Stimulated activated naive CD4-positive, alpha-beta T cell (primary cell): ENCODE data around the gene IRF2BP2.
"Not testable (repeated sequence)": the region's sequence is repeated elsewhere in the genome, so short reads cannot be mapped to it uniquely, and the experiment has no call there.

Experiments used
- DNase-seq, 6 experiments: peaks; one replicate each; lab custom pipeline; 2025; lab: John Stamatoyannopoulos, UW

IRF2BP2 gene

DNA sequence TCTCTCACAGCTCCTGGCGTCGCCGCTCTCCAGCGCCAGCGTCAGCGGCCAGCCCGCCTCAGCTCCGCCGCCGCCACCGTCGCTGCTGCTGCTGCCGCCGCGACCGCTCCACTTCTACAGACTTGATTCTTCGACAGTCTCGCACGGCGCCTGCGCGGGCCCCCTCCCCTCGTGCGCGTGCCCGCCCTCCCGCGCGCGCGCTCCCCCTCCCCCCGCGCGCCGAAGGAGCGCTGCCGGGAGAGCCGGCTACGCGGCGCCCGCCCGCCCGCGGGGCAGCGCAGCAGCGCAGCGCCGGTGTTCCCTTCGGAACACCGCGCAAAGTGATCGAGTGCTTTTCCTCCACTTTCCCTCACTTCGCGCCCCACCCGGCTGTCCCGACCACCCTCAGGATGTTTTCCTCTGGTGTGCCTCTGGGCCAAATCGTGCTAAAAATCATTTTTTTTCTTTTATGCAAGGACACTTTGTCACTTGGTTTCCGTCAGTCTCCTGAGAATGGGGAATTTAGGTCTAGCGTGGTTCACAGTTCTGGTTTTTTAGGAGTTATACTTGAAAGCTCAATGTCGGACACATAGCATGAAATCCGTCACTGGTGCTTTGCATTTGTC, at the start of gene IRF2BP2:
Gene IRF2BP2 (minus strand): TSS at position 118 of the 605 bp plus-strand sequence. CDS start 684 bp downstream, outside the sequence.
- peak; percentile 76 to 94 (median 82) for DNase-seq

DNA sequence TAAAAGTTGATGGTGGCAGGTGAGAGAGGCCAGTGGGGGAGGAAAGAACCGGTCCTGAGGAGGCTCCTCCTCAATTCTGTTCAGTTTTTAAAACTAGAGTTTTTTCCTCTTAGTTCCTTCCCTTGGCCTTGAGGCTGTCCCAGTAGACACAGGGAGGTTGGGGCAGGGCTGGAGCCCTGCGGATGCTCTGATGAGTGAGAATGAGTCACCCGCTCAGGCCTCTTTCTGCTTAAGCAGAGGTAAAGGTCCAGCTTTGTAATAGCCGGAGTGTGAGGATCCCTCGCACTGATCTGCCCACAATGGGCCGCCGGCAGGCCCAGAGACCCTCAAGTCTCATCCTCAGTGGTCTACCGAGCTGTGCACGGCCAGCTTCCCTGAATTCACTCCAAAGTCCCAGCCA, 49.6 kb upstream of the IRF2BP2 start:
- DNase-seq = no peak

DNA sequence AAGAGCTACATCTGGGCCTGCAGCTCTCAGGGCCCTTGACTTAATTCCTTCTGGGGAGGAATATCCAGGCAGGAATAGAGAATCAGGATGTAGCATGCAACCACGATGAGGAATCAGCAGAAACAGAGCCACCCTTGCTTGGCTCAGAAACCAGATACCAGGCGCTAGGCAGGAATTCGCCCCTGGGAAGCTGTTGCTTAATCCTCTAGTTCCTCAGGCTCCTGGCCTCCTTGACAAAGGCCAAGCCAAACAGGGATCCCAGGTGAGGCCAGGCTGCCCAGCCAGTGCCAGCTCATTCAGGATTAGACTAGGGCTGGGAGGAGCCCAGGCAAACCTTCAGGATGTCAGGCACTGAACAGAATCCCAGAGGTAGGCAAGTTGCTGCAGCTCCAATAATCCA, 48.2 kb upstream of the IRF2BP2 start:
- no peak for DNase-seq

DNA sequence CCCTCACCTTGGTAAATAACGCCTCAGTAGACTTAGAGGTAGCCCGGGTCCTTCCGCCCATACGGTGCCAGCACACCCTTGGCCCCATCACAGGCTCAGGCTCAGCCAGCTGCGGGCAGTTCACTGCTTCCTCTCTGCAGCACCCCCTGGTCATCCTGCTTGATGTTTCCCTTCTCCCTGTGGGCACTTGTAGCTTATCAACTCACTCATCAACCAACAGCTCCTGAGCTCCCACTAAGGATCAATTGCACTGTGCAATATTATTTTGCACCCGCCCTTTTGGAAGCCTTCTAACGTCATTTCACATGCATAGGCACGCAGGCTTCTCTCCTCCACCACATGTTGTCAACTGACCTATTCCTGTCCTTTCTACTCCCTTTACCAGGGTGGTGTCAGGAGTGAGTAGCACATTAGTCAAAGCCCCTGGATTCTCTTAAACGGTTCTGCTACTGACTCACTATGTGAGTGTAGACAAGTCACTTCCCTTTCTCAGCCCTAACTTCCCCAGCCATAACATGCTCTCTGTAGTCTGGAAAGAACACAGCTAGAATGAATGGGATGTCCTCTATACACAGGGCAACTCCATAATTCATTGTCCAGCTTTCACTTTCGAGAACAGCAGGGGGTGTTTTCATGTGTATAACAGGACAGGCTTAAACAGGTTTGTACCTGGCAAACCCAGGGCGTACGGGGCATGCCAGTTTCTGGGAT, 47.1 kb upstream of the IRF2BP2 start:
- no peak for DNase-seq

DNA sequence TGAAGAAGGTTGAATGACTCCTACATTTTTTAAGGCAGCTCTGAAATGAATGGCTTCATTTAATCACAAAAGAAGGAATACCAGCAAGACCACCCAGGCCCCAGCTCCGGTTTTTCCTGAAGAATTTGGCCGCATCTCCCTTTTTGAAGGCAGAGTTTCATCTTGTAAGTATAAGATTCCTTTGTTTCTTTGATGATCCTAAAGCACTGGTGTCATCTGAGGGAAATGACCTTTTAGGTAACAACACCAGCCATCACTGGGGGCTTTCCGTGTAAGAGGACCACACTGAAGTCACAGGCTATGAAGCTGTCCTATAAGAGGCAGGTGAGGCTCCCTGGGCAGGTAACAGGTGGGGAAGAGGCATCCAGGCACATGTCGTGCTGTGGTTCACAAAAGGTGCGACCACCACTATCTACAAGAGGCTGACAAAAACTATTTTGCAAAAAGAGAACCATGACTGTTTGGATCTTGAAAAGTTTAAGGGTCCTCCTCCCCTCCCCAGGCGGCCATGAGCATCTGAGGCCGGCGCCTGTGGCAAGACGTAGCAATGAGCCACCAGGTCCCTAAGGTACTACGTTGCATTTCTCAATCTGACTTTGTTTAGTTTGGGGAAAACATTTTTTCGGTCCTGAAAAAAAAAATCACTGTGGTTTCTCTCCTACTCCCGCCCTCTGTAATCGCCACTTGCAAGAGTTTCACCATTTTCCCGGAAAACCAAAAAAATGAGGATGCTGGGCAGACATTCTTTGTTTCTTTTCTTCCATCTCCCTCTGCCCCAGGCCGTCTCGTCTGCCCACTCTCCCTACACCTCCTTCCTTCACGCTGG, 46.3 kb upstream of the IRF2BP2 start:
- DNase-seq = no peak

DNA sequence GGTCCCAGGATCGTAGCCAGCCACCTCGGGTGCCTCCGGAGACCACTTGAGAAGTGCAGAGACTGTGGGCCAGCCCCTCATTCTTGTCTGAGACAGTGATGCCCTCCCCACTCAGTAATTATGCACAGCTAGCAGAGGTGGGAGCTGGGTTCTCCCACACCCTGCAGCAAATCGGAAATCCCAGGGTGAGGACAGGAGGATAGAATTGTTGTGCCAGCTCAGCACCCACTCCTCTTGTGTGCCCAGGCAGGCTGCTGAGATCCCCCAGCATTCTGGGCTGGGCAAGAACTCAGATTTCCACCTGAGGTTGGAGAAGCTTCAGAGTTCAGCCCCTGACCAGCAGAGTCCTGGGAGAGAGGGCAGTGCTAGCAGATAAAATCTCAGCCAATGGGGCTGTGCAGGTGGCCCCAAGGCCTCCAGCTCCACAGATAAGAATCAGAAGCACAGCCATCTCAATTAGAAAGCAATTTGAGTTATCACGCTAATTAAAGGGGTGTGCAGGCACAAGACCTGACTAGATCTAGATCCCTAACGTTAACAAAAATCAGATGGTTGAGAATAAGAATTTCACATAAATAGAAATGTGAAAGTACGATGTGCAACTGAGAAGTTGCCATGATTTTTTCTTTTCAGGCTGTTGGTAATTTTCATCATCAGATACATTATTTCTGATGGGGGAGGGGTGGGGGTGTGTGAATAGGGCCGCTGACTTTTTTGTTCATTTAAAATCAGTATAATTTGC, 45.5 kb upstream of the IRF2BP2 start:
- DNase-seq = no peak

DNA sequence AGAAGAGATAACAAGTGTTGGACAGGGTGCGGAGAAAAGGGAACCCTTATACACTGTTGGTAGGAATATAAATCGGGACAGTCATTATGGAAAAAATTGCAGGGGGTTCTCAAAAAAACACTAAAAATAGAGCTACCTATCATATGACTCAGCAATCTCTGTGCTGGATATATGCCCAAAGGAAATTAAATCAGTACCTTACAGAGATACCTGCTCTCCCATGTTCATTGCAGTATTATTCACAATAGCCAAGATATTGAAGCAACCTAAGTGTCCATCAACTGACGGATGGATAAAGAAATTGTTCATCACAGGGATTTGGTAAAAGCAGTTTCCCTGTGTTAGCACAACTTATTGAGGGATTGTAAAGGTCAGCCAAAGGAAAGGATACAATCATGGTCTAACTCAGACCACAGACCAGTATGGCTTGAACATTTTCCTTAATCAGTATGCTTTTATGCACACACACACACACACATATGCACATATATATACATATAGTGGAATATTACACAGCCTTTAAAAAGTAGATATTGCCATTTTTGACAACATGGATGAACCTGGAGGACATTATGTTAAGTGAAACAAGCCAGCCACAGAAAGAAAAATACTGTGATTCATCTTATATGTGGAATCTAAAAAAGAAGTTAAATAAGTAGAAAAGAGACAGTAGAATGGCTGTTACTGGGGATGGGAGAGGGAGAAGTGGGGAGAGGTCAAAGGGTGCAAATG, 44.2 kb upstream of the IRF2BP2 start:
- no peak for DNase-seq

DNA sequence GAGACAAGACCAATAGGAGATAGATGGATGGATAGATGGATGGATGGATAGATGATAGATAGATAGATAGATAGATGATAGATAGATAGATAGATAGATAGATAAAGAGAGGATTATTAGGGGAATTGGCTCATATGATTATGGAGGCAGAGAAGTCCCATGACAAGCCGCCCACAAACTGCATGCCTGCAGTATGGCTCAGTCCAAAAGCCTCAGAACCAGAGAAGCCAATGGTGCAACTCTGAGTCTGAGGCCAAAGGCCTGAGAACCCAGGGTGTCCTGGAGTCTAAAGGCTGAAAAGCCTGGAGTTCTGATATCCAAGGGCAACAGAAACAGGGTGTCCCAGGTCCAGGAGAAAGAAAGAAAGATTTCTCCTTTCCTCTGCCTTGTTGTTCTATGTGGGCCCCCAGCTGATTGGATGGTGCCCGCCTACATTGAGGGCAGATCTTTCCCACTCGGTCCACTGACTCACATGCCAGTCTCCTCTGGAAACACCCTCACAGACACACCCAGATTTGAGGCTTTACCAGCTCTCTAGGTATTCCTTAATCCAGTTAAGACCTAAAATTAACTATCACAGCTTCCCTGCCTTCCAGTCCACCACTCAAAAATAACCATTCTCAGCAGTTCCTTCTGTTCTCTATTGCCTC, 39.6 kb upstream of the IRF2BP2 start:
- DNase-seq = no peak

DNA sequence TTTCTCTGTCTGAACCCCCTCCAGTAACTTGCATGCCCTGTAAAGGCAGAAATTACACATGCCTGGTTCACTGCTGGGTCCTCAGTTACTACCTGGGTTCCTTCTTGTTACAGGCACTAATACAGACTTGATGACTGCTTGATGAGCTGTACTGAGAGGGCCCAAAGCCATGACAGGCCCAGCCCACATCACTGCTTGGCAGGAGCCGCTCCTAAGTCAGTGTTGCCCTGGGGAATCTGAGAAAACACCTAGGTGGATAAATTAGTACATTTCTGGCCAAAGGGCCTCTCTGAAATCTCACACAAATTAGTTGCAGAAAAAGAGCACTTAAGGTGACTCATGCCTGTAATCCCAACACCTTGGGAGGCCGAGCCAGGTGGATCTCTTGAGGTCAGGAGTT, 37.8 kb upstream of the IRF2BP2 start:
- no peak for DNase-seq

DNA sequence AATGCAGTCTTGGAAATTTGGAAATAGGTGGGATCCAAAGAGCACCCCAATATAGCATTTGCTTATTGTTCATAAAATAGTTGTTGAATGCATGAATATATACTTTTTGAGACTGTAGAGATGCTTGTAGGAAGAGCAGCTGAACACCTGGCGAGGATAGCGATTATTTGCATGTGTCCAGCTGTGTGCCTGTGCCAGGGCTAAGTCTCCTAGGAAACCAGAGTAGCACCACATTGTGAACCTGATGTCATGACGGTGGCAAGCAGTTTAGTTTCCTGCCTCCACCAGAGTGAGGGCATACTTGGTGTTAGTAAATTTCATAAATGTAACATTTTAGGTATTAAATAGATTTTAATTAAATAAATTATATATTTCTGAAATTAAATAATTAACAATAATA, 37.3 kb upstream of the IRF2BP2 start:
- DNase-seq = no peak

DNA sequence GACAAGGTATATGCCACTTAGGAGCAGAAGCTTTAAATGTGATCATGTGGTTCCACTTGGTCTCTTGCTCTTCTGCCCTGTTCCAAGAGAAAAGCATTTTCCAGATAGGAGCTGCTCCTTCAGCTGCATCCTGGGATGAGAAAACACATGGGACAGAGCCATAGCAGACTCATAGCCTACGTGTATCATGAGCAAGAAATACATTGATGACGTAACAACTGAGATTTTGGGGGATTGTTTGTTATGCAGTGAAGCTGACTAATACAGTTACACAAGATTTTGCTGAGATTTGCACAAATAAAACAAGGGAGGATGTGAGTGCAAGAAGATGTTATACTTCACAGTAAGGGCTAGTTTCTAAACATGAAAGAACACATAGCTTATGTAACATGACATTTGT, 36.0 kb upstream of the IRF2BP2 start:
- DNase-seq = no peak

DNA sequence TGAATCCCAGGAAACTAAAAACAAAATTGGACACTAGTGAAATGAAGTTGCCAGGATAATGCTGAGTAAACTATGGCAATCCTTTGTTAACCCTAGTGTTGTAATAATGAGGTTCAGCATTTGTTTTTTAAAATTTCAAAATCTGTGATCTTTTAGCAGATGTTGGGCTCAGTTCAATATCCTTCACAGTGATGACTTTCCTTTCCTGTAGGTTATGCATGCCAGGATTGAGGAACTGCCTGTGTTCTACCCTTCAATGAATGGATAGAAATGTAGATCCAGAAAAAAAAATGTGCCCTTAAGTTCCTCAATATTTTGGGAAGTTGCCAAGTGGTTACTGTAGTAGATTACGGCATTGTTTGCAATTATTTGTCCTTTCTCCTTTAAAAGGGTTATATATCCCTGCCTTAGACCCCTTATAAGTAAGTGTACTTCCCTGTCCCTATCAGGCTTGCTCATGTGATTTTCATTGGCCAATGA, 35.5 kb upstream of the IRF2BP2 start:
- no peak for DNase-seq

DNA sequence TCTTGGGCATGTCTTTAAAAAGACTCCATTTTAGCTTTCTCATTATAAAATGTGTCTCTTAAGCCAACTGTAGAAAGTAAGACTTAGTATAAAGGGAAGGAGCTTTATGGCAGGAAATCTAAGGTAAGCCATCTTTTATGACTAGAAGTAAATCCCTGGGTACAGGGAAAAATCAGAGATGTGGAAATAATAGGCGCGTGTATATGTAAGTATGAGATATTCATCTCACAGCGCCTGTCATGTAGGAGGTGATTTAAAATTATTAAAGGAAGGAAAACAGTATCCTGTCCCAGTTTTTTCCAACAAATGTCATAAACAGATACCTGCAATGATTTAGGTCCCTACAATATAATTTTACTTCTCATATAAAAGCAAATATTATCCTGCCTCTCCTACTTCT, 35.0 kb upstream of the IRF2BP2 start:
- DNase-seq = no peak

DNA sequence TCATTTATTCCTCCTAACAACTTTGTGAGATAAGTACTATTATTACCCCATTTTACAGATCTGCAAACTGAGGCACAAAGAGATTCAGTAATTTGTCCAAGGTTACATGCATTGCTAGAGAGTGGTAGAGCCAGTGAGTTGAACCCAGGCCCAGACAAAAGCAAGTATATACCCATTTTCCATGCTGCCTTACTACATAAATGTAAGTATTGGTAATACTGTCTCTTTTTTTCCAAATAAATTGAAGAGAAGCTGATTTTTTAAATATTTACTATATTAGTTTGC, 33.8 kb upstream of the IRF2BP2 start:
- no peak for DNase-seq

DNA sequence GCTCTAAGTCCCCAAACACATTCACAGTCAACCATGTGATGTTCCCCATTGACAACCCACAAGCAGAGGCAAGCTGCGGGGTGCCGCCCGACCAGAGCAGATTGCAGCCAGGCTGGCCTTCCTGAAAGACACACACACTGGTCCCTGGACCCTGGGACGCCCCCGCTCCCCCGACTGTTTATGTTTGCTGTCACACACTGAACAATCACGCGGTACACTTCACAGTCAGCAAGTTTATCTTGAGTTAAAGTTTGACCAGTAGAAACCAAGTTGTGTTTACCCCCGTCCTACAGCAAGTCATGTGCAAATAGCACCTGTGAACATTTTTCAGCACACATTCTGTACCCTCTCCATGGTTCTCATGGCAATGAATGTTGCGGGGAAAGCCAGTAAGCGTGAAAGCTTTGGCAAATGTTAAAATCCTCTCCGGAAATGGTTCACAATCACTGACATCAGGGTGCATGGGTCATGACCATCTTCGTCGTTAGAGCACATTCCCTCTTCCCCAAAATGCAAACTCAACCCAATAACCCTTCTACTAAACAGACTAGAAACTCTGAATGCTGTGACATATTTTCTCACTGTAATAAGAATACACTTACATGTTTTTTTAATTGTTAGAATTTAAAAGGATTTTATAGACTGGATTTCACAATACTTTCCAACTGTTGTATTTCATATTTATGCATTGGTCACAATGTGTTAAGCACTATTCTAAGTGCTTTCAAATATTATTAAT, 33.3 kb upstream of the IRF2BP2 start:
- DNase-seq = no peak

DNA sequence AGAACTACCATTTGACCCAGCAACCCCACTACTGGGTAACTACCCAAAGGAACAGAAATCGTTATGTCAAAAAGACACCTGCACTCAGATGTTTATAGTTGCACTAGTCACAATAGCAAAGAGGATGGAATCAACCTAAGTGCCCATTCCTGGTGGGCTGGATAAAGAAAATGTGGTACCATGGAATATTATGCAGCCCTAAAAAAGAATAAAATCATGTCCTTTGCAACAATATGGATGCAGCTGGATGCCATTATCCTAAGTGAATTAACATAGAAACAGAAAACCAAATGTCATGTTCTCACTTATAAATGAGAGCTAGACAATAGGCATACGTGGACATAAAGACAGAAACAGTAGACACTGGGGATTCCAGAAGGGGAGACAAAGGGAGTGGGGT, 32.5 kb upstream of the IRF2BP2 start:
- DNase-seq = no peak

DNA sequence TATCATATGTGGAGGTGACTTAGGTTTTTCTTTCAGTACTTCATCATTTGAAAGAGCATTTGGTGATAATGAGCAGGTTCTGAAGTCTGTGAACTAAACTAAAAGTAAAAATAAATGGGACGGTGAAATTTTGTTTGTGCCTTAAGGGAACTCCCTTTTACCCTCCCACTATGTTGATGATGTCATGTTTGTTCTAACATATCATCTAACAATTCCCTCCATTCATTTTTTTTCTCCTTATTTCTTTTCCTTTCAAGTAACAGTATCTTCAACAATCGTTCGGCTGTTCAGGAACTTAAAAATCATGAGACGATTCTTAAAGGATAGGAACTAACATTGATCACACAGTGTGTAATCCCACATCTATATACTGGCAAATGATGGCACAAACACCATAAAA, 30.0 kb upstream of the IRF2BP2 start:
- DNase-seq = no peak

DNA sequence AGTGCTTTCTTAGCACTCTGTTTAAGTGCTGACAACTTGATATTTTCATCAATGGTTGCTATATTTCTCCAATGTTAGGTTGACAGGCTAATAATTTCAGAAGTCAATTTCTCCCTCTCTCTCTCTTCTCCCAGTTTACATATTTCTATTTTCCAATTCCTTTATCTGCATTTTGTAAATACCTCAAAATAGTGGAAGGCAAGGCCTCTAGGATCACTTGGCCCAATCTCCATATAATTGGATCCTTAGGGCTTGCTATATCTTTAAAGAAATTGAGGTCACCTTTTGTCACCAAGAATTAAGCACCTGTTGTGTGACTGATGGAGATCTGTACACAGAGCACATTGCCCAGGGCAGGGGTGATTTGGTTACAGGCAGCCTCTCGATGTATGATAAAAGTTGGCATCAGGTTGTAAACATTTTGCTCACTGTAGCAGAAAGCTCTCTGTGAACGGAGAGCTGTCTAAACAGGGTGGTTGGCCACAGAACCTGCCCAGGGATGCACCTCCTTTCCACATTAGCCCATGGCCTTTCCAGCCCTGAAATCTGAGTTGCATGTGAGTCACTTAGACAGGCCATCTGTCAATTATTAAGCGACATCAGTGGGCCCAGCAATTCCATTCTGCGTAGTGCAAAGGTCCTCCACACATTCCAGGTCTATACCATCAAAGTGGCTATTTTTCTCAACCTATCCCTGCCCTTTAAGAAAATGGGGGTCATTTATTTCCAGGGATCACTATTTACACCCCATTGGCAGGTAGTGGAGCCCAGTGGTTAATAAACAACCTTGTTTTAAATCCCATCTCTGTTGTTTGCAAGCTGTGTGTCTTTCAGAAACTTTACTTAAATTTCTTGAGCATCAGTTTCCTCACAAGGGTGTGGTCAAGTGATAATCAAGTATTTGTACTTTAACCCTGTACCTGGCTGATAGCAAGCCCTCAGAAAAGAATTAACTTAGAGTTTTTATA, 29.1 kb upstream of the IRF2BP2 start:
- no peak for DNase-seq

DNA sequence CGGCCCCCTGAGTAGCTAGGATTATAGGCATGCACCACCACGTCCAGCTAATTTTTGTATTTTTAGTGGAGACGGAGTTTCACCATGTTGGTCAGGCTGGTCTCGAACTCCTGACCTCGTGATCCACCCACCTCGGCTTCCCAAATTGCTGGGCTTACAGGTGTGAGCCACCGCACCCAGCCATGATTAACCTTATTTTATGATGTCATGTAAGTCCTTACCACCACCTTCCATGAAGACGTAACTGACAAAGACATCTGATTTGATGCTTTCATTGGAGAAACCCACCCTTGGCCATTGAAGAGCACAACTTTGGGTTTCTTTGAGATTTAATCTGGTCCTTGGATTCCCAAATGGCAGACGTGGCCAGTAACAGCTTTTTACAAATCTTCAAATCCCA, 24.9 kb upstream of the IRF2BP2 start:
- DNase-seq = not testable (repeated sequence)
